Cardiac fibroblast (primary cell): ENCODE measurements around the gene LAMC1.
A peak's percentile ranks its signal among the peaks of the same experiment; 100 is the strongest.

Experiments used
- DNase-seq, 2 donors: peaks; one replicate each; pipeline versions ENCODE4 v3.0.0 to v3.0.0-alpha.2; 2010; ENCODE audit warnings: low read depth in 2 of 2
- H3K4me3 ChIP-seq, 2 donors: replicated peaks in 1 of 2; 1 replicate in 1 of 2; 2 replicates in 1 of 2; pipeline ENCODE4 v1.5.1; 2011; ENCODE audit warnings: low read depth in 2 of 2, low read length in 2 of 2, mild to moderate bottlenecking in 2 of 2, moderate library complexity in 1 of 2
- TF ChIP-seq, protein P1 (sequence below): IDR thresholded peaks from one replicate; pipeline ENCODE4 v1.5.1; 2011; ENCODE audit warnings: low read depth, mild to moderate bottlenecking, low read length, inconsistent platforms

The LAMC1 gene

DNA sequence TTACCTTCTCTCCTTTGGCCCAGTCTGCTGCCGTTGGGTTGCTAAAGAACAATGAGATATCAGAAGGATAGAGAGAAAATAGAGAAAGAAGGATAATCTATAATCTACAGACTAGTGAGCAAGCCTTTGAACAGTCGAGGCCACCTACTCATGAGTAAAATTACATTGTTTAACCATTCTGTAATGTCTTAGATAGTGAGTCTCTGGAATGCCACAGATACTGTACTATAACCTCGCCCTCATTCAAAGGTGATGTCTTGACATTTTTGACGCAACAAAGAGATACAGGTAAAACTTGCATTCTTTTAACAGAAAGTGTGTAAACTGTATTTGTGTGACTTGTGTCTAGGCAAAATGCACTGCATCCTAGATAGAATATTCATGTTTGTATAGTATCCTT, 77.9 kb downstream of the LAMC1 start:
- TF ChIP-seq, protein P1, sequence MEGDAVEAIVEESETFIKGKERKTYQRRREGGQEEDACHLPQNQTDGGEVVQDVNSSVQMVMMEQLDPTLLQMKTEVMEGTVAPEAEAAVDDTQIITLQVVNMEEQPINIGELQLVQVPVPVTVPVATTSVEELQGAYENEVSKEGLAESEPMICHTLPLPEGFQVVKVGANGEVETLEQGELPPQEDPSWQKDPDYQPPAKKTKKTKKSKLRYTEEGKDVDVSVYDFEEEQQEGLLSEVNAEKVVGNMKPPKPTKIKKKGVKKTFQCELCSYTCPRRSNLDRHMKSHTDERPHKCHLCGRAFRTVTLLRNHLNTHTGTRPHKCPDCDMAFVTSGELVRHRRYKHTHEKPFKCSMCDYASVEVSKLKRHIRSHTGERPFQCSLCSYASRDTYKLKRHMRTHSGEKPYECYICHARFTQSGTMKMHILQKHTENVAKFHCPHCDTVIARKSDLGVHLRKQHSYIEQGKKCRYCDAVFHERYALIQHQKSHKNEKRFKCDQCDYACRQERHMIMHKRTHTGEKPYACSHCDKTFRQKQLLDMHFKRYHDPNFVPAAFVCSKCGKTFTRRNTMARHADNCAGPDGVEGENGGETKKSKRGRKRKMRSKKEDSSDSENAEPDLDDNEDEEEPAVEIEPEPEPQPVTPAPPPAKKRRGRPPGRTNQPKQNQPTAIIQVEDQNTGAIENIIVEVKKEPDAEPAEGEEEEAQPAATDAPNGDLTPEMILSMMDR: no peak
- no peak for DNase-seq
- H3K4me3 ChIP-seq: no peak overlapping the region

DNA sequence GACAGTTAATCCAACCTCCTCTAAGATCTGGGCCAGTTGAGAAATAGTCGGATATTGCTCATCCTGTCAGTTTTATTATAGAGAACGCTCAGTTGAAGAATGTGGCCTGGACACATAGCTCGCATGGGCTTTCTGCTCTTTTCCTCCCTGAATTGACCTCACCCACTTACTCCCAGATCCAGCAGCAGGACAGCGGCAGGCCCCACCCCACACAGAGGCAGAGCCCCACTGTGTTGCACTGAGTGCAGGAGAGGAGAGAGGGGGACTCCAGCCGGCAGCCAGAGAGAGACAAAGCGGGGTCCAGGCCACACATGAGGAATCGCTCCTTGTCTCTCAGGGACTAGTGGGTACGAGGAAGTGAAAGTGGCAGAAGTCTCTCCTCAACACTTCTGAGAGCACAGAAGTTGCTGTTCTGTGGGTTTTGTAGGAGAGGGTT, 78.6 kb downstream of the LAMC1 start:
- H3K4me3 ChIP-seq: no peak overlapping the region
- TF ChIP-seq, protein P1: no peak
- DNase-seq: peak in 1 of 2 donors; percentile 63

DNA sequence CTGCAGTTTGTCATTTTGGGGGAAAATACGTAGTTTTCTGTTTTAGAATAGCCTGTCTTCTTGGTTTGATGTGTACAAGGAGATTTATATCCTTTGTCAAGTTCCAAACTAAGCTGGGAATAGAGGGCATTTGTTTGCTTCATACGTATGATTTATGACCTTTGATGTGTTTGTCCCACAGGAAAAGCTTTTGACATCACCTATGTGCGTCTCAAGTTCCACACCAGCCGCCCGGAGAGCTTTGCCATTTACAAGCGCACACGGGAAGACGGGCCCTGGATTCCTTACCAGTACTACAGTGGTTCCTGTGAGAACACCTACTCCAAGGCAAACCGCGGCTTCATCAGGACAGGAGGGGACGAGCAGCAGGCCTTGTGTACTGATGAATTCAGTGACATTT, 79.9 kb downstream of the LAMC1 start:
- H3K4me3 ChIP-seq: no peak overlapping the region
- DNase-seq: no peak
- TF ChIP-seq, protein P1: no peak

DNA sequence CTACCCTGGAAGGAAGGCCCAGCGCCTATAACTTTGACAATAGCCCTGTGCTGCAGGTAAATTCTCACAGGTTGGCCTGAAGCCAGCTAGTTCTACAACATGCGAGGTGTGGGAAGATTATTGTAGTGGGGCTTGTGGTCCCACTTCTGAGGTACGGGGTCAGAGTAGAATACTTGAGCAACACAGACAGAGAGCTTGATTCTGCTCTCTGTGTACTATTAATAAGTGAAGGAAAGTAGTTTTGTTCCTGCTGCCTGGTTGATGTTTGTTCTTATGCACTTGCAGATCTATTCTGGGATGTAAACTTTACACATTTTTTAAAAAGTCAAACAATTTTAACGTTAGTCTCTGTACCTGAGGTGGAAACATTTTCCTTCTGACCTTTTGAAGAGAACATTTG, 80.4 kb downstream of the LAMC1 start:
- TF ChIP-seq, protein P1: no peak
- DNase-seq: no peak
- no peak overlapping the region for H3K4me3 ChIP-seq

DNA sequence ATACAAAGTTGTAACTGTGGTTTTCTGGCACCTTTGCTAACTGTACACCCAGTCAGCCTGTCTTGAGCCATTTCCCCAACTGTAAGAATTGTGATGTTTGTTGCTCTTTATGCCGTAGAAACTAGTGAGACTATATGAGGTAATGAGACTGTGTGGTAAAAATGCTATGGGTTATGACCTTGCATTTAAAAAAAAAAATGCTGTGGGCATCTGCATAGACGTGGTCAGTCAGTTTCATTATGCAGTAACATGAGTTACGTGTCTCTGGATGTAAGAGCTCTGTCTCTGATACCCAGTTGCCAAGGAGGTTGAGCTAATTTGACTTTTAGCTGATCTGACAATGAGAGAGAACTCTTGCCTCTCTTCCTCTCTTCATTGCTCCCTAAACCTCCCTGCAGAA, 82.2 kb downstream of the LAMC1 start:
- no peak overlapping the region for H3K4me3 ChIP-seq
- peak; percentile 61 to 72 for DNase-seq
- TF ChIP-seq, protein P1: no peak

DNA sequence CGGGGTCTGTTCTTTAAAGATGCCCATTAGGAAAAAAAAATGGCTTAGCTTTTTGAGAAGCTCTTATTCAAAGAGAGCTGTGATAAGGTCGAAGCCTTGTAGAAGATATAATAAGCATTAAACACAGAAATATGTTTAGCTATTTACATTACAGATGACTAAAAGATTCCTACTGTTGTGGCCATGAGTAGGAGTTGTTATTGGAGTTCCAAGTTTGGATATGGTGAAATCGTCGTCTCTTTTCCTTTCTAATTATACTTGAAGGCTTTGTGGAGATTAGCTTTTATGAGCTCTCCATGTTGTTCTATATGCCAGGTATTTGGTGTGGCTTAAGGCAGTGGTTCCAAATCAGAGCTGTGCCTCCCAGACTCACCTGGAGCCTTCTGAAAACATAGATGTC, 82.9 kb downstream of the LAMC1 start:
- DNase-seq: peak in 1 of 2 donors; percentile 61
- TF ChIP-seq, protein P1: no peak
- no peak overlapping the region for H3K4me3 ChIP-seq

DNA sequence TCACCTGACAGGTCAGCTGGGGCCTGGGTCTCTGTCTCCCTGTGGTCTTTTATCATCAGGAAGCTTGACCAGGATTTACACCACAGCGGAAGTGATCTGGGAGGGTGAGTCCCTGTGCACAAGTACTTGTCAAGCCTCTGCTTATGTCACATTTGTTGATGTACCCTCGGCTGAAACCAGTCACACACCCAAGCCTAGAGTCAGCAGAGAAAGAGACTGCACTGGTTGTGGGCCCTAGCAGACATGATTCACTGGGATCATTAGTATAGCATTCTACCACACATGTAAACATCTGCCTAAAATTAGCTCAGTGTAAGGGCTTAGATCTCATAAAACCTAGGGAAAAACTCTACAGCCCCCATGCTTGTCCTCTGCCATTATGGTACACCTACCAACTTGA, 83.5 kb downstream of the LAMC1 start:
- DNase-seq: peak in 1 of 2 donors; percentile 39
- H3K4me3 ChIP-seq: no peak overlapping the region
- TF ChIP-seq, protein P1: no peak
